WI38 (cell line): ENCODE measurements around the gene DMAP1.

Experiments used
- H3K4me3 ChIP-seq: 2 replicates; pipeline ENCODE4 v1.5.1; 2011; ENCODE audit warnings: low read depth, mild to moderate bottlenecking, control low read depth, low read length
- CTCF ChIP-seq: IDR thresholded peaks from 2 replicates; pipeline ENCODE4 v1.5.1; 2012; ENCODE audit warnings: low read depth, mild to moderate bottlenecking, control low read depth, low read length

Gene DMAP1

GRCh38 chr1:44262816-44263567 lies 49.7 kb downstream of the DMAP1 start:
- TF ChIP-seq CTCF: no peak
- H3K4me3 ChIP-seq: no peak overlapping the region

- no peak for TF ChIP-seq CTCF
- H3K4me3 ChIP-seq: no peak overlapping the region
These were observed 50.5 kb downstream of the DMAP1 start for GRCh38 chr1:44263568-44264450.

GRCh38 chr1:44264451-44264771 lies 51.1 kb downstream of the DMAP1 start:
- TF ChIP-seq CTCF: no peak
- no peak overlapping the region for H3K4me3 ChIP-seq

- TF ChIP-seq CTCF: no peak
- no peak overlapping the region for H3K4me3 ChIP-seq
These were observed 52.5 kb downstream of the DMAP1 start for GRCh38 chr1:44265656-44266358.

- no peak for TF ChIP-seq CTCF
- no peak overlapping the region for H3K4me3 ChIP-seq
These were observed 53.4 kb downstream of the DMAP1 start for GRCh38 chr1:44266400-44267344.

GRCh38 chr1:44267438-44267837 lies 54.2 kb downstream of the DMAP1 start:
- TF ChIP-seq CTCF: no peak
- H3K4me3 ChIP-seq: no peak overlapping the region
